HG03432 (cell line): ENCODE measurements around the gene SLITRK1.

ENCODE experiments used
- ATAC-seq: cut with Tn5 transposase; IDR thresholded peaks from one replicate; pipeline ENCODE4 v1.9.1; 2021; ENCODE audit warnings: mild to moderate bottlenecking, moderate library complexity; ENCODE audit not compliant: unreplicated experiment

Gene SLITRK1

GRCh38 chr13:83867708-83868107 lies 14.6 kb downstream of the SLITRK1 start:
- ATAC-seq: no peak

DNA sequence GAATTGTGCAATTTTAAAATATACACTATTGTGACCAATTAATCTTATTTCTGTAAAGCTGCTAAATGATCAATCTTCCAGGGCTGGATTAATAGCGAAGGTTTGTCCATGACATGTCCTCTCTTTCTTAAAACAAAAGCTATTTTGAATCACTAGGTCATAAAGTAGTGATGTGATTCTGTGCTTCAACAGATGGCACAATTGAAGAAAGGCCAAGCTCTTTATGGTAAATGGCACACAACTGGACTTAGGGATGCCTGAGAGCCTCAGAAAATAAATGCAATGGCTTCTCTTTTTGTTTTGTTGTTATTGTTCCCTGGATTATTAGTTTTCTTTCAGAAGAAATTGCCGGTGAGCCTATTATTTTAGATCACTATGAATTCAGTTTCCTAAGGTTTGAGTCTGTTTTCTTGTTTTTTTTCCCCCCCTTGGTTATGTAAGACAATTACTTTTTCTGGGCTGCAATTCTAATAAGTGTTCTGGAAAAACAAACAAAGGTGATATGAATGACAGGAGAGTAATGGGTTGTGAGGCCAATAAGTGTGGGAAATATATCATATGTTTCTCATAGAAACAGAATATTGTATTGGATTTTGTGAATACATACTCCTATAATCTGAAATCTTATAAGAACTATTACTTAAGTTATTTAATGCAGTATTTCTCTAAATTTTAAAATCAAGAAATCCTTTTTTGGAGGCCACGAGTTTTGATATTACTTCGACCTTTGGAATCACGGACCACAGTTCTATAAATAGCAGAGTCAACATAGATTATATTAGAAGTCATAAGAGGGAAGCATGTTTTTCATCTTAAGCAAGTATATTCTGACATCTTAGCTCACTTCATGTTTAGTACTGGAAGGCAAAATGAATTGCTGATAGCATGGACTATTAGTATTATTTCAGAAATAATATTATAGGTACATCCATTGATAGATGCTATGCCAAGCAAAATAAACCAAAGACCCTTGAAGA lies 16.8 kb downstream of the SLITRK1 start:
- ATAC-seq: no peak

GRCh38 chr13:83853771-83854170 lies 28.5 kb downstream of the SLITRK1 start:
- no peak for ATAC-seq

DNA sequence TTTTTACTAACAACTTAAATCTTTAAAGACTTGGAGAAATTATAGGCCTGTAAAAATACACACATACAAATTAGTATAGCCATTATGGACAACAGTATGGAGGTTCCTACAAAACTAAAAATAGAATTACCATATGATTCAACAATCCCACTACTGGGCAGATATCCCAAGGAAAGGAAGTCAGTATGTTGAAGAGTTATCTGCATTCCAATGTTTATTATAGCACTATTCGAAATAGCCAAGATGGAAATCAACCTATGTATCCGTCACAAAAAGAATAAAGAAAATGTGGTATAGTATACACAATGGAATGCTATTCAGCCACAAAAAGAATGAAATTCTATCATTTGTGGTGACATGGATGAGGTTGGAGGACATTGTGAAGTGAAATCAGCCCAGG lies 37.2 kb downstream of the SLITRK1 start:
- ATAC-seq: no peak

GRCh38 chr13:83839146-83839545 lies 43.1 kb downstream of the SLITRK1 start:
- no peak for ATAC-seq

- ATAC-seq: no peak
Observed at GRCh38 chr13:83831796-83832195, 50.5 kb downstream of the SLITRK1 start.

GRCh38 chr13:83829810-83830209 lies 52.5 kb downstream of the SLITRK1 start:
- ATAC-seq: no peak

- no peak for ATAC-seq
Observed at GRCh38 chr13:83827338-83827737, 54.9 kb downstream of the SLITRK1 start.
